Right lobe of liver (tissue), 6 donors: Measurements from ENCODE around the gene PPCDC. TPM values are rescaled to one million over a fixed set of nuclear protein-coding genes. Genes with fewer than 3 reads are reported as not detected.

ENCODE experiments used
- ATAC-seq, 4 donors: fragments of 200-7000 bp; cut with Tn5 transposase; one replicate each; pipeline ENCODE4 v1.9.1; 2020; ENCODE audit warnings: mild to moderate bottlenecking in 4 of 4, moderate library complexity in 4 of 4
- DNase-seq, 3 donors: peaks; one replicate each; pipeline ENCODE4 v3.0.0-alpha.2; 2020
- H3K27ac ChIP-seq, 3 donors: fragments of 200-600 bp; one replicate each; pipeline ENCODE4 v1.8.0; 2022
- H3K27me3 ChIP-seq, 2 donors: fragments of 200-600 bp; one replicate each; pipeline ENCODE4 v1.8.0; 2022
- H3K36me3 ChIP-seq, 4 donors: fragments of 200-600 bp; sonication (generic) in 1 of 4; one replicate each; pipeline versions ENCODE4 v1.5.1 to v1.8.0; 2017 to 2022; ENCODE audit warnings: control low read depth in 1 of 4
- H3K4me1 ChIP-seq, 4 donors: fragments of 200-600 bp; sonication (generic) in 1 of 4; one replicate each; pipeline versions ENCODE4 v1.5.1 to v1.8.0; 2017 to 2022; ENCODE audit warnings: control low read depth in 1 of 4
- H3K4me3 ChIP-seq, 3 donors: fragments of 200-600 bp; one replicate each; pipeline ENCODE4 v1.8.0; 2022
- H3K9me3 ChIP-seq, 4 donors: fragments of 200-600 bp; sonication (generic) in 1 of 4; one replicate each; pipeline versions ENCODE4 v1.5.1 to v1.8.0; 2017 to 2022; ENCODE audit warnings: control low read depth in 1 of 4
- POLR2A ChIP-seq: fragments of 450-650 bp; IDR thresholded peaks from one replicate; pipeline ENCODE4 v1.6.1; 2017; ENCODE audit warnings: antibody characterized with exemption, mild to moderate bottlenecking
- WGBS: methylation state at CpG from one replicate; pipeline ENCODE4 v1.1.6; 2018; ENCODE audit warnings: low coverage, low lambda C conversion rate; ENCODE audit not compliant: insufficient coverage; ENCODE audit errors: missing lambda C conversion rate; 5-methylcytosine and 5-hydroxymethylcytosine counted together
- intact Hi-C, 2 donors: fragments of 100-400 bp; cut with DNase I; formaldehyde crosslinking; loops; one replicate each; pipeline versions ENCODE4 v1.11.2 to v1.14.1; 2022
- total RNA-seq, 6 experiments: library from RNA; depleted of rRNA in 2 of 6; stranded (reverse); fragments of >200 nt in 2 of 6; fragmentation: NEBNext Ultra II Directional in 3 of 6; extraction: Animal tissue kit (Norgen Biotek cat#: 25700) in 3 of 6; gene quantifications; one replicate each; pipeline versions ENCODE4 v1.1.0 to v1.2.4, GENCODE V29; 2016 to 2023
- TF ChIP-seq, protein P1 (sequence below), 4 donors: fragments of 200-600 bp in 3 of 4; fragments of 450-650 bp in 1 of 4; IDR thresholded peaks; one replicate each; pipeline versions ENCODE4 v1.5.1 to v1.8.0; 2016 to 2022; ENCODE audit warnings: antibody characterized with exemption in 4 of 4, mild to moderate bottlenecking in 2 of 4
- donor health status: DM: no; HTN: yes; CAD: no.
- donor health status: DM: no; HTN: no; CAD: no.
- donor health status: DM: no; HTN: no; CAD: no.
- donor health status: DM: no; HTN: yes; CAD: no.
- donor health status: DM: no; HTN: yes; CAD: no.

PPCDC gene
- total RNA-seq, 6 experiments from 2014 or later, result 5.9 to 21.5 (median 8.3) TPM

DNA sequence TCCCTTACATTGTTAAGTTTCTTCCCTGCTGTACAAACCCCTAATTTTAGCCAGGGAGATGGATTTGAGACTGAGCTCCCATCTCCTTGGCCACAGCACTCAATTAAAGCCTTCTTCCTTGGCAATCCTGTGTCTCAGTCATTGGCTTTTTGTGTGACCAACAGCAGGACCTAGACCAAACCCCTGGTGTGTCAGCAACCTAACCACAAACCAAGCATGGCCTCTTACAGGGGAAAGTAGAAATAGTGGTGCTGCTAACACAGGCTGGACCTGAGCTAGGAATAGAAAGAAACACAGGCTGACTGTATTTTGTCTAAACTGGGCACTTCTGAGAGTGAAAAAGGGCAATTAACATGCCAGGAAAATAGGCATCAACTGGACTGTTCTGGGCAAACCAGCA, 37.9 kb downstream of the PPCDC start:
- no peak overlapping the region for H3K4me3 ChIP-seq
- ATAC-seq (no peak), DNase-seq (no peak)
- H3K27me3 ChIP-seq, result no peaks in the 10 kb centered on the region
- TF ChIP-seq, protein P1, sequence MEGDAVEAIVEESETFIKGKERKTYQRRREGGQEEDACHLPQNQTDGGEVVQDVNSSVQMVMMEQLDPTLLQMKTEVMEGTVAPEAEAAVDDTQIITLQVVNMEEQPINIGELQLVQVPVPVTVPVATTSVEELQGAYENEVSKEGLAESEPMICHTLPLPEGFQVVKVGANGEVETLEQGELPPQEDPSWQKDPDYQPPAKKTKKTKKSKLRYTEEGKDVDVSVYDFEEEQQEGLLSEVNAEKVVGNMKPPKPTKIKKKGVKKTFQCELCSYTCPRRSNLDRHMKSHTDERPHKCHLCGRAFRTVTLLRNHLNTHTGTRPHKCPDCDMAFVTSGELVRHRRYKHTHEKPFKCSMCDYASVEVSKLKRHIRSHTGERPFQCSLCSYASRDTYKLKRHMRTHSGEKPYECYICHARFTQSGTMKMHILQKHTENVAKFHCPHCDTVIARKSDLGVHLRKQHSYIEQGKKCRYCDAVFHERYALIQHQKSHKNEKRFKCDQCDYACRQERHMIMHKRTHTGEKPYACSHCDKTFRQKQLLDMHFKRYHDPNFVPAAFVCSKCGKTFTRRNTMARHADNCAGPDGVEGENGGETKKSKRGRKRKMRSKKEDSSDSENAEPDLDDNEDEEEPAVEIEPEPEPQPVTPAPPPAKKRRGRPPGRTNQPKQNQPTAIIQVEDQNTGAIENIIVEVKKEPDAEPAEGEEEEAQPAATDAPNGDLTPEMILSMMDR (IDR thresholded peaks at IDR 0.05), result no peak
- no peak for TF ChIP-seq POLR2A
- H3K36me3 ChIP-seq, result no peaks in the 10 kb centered on the region
- intact Hi-C loops, result no loop called here
- H3K4me1 ChIP-seq, result no peaks in the 10 kb centered on the region
- no peak overlapping the region for H3K27ac ChIP-seq
- H3K9me3 ChIP-seq, result no peaks in the 10 kb centered on the region

- Histone ChIP-seq H3K27ac (no peak overlapping the region), H3K27me3 (no peaks in the 10 kb centered on the region), H3K4me1 (no peaks in the 10 kb centered on the region), H3K36me3 (no peaks in the 10 kb centered on the region), H3K9me3 (no peaks in the 10 kb centered on the region), H3K4me3 (no peak overlapping the region)
- TF ChIP-seq, protein P1 (IDR thresholded peaks at IDR 0.05), result no peak
- TF ChIP-seq POLR2A, result no peak
- WGBS, result 42% methylated on average over 2 of the region's 3 CpGs
- ATAC-seq, result no peak
- DNase-seq, result no peak
- intact Hi-C loops, result no loop called here
These were observed 39.3 kb downstream of the PPCDC start for GRCh38 chr15:75062706-75063105.

- no peak for TF ChIP-seq POLR2A
- TF ChIP-seq, protein P1 (IDR thresholded peaks at IDR 0.05), result no peak
- DNase-seq, result no peak
These were observed 39.9 kb downstream of the PPCDC start for GRCh38 chr15:75063338-75063737.

DNA sequence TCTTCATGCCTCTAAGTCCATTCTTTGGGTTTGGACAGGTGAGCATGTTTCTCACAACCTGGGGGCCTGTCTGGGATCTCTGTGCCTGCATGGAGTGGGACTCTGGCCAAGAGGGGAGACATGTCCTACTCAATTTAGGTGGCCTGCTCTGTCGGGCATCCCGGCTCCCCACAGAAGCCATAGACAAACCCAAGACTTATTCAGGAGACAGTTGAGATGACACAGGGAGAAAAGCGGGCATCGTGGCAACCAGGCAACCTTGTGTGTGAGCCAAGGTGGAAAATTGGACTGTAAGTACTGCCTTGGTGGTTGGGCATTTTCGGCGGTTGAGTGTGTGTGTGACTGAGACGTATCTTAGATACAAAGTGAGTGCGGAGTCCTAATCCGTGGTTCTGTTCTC, 40.5 kb downstream of the PPCDC start:
- WGBS, result 84% methylated on average over 5 of the region's 9 CpGs
- Histone ChIP-seq H3K27me3 (no peaks in the 10 kb centered on the region), H3K4me1 (no peaks in the 10 kb centered on the region), H3K9me3 (no peaks in the 10 kb centered on the region), H3K27ac (no peak overlapping the region), H3K36me3 (no peaks in the 10 kb centered on the region), H3K4me3 (no peak overlapping the region)
- intact Hi-C loops, result no loop called here
- DNase-seq, result no peak
- TF ChIP-seq POLR2A, result no peak
- TF ChIP-seq, protein P1 (IDR thresholded peaks at IDR 0.05), result no peak
- no peak for ATAC-seq

More at GRCh38 chr15:75063338-75063737, 39.9 kb downstream of the PPCDC start:
- H3K27me3 ChIP-seq, result no peaks in the 10 kb centered on the region
- 65% methylated on average over 4 of the region's 4 CpGs for WGBS
- H3K36me3 ChIP-seq, result no peaks in the 10 kb centered on the region
- H3K9me3 ChIP-seq, result no peaks in the 10 kb centered on the region
- no peak overlapping the region for H3K27ac ChIP-seq
- H3K4me3 ChIP-seq, result no peak overlapping the region
- intact Hi-C loops, result no loop called here
- H3K4me1 ChIP-seq, result no peaks in the 10 kb centered on the region
- no peak for ATAC-seq

GRCh38 chr15:75064846-75065245, 41.5 kb downstream of the PPCDC start:
- TF ChIP-seq, protein P1 (IDR thresholded peaks at IDR 0.05), result no peak
- no peak for TF ChIP-seq POLR2A
- Histone ChIP-seq H3K27ac (no peak overlapping the region), H3K4me1 (no peaks in the 10 kb centered on the region), H3K36me3 (no peaks in the 10 kb centered on the region), H3K4me3 (no peak overlapping the region), H3K9me3 (no peaks in the 10 kb centered on the region), H3K27me3 (no peaks in the 10 kb centered on the region)
- 66% methylated on average over 2 of the region's 2 CpGs for WGBS
- intact Hi-C loops, result no loop called here
- ATAC-seq (no peak), DNase-seq (no peak)
